ENCODE measurements around the gene ACOX3.

GRCh38 chr4:8391071-8391470, 49.5 kb downstream of the ACOX3 start:
- TF ChIP-seq CTCF (conservative IDR thresholded peaks at IDR 0.05 in 1 of 2, IDR thresholded peaks at IDR 0.05 in 1 of 2; ENCODE audit: low read depth in 1 of 2, low read length in 2 of 2) (no peak), EZH2 (IDR thresholded peaks at IDR 0.05; ENCODE audit: low read length, missing control alignments) (no peak)

Measured in fibroblast of lung (primary cell).